HEK293 (cell line): ENCODE measurements around the gene GALNT9.

Source experiments
- CTCF ChIA-PET: fragments of 350-600 bp; formaldehyde crosslinking; extraction: SDS; loops from one replicate; lab custom pipeline; 2021; ENCODE audit warnings: antibody characterized with exemption; lab: Yijun Ruan, JAX
- POLR2A ChIA-PET: fragments of 300-600 bp; formaldehyde crosslinking; extraction: SDS; loops from one replicate; lab custom pipeline; 2020; ENCODE audit warnings: antibody characterized with exemption, inconsistent platforms; lab: Yijun Ruan, JAX
- H3K27ac ChIP-seq: fragments of 200-500 bp; sonication (Bioruptor generic); 2 replicates; pipeline ENCODE4 v1.5.1; 2014; ENCODE audit warnings: low read depth, low read length, control low read depth, inconsistent platforms; ENCODE audit errors: extremely low read depth
- H3K36me3 ChIP-seq, 2 experiments: fragments of 200-500 bp in 1 of 2; sonication (Bioruptor generic) in 1 of 2; 1 replicate in 1 of 2; 2 replicates in 1 of 2; pipeline ENCODE4 v1.5.1; 2014 to 2017; ENCODE audit warnings: inconsistent platforms in 2 of 2, low read length in 2 of 2; ENCODE audit not compliant: control insufficient read depth in 2 of 2, insufficient read depth in 1 of 2
- H3K4me1 ChIP-seq: fragments of 200-500 bp; sonication (Bioruptor generic); 2 replicates; pipeline ENCODE4 v1.5.1; 2014; ENCODE audit warnings: mild to moderate bottlenecking, low read length, inconsistent platforms; ENCODE audit not compliant: control insufficient read depth, insufficient read depth
- H3K4me3 ChIP-seq: 2 replicates; pipeline ENCODE4 v1.5.1; 2011; ENCODE audit warnings: low read depth, mild to moderate bottlenecking, control low read depth, low read length, moderate library complexity
- H3K9me3 ChIP-seq: fragments of 200-500 bp; sonication (Bioruptor generic); 2 replicates; pipeline ENCODE4 v1.5.1; 2014; ENCODE audit warnings: low read depth, low read length, inconsistent platforms; ENCODE audit not compliant: control insufficient read depth, insufficient read depth
- EGR2 ChIP-seq: fragments of 450-650 bp; formaldehyde crosslinking; IDR thresholded peaks from 2 replicates; pipeline ENCODE4 v1.5.1; 2016; ENCODE audit warnings: low read depth, missing biosample characterization, missing genetic modification characterization
- KLF1 ChIP-seq: fragments of 450-650 bp; formaldehyde crosslinking; IDR thresholded peaks from 2 replicates; pipeline ENCODE4 v1.5.1; 2016; ENCODE audit warnings: missing biosample characterization, missing genetic modification characterization
- OSR2 ChIP-seq: fragments of 450-650 bp; formaldehyde crosslinking; IDR thresholded peaks from 2 replicates; pipeline ENCODE4 v1.5.1; 2016; ENCODE audit warnings: missing biosample characterization, missing genetic modification characterization
- RBAK ChIP-seq: fragments of 450-650 bp; formaldehyde crosslinking; IDR thresholded peaks from 2 replicates; pipeline ENCODE4 v1.5.1; 2016; ENCODE audit warnings: missing biosample characterization, missing genetic modification characterization
- SCRT2 ChIP-seq: fragments of 450-650 bp; formaldehyde crosslinking; IDR thresholded peaks from 2 replicates; pipeline ENCODE4 v1.5.1; 2016; ENCODE audit warnings: missing biosample characterization, missing genetic modification characterization
- SP2 ChIP-seq: fragments of 450-650 bp; formaldehyde crosslinking; IDR thresholded peaks from 2 replicates; pipeline ENCODE4 v1.5.1; 2016; ENCODE audit warnings: missing biosample characterization, missing genetic modification characterization
- ZBTB21 ChIP-seq: fragments of 450-650 bp; formaldehyde crosslinking; IDR thresholded peaks from 2 replicates; pipeline ENCODE4 v1.5.1; 2017; ENCODE audit warnings: missing biosample characterization, missing genetic modification characterization
- ZBTB48 ChIP-seq: fragments of 450-650 bp; formaldehyde crosslinking; IDR thresholded peaks from 2 replicates; pipeline ENCODE4 v1.5.1; 2016; ENCODE audit warnings: missing biosample characterization, missing genetic modification characterization
- ZIC2 ChIP-seq: fragments of 450-650 bp; formaldehyde crosslinking; IDR thresholded peaks from 2 replicates; pipeline ENCODE4 v1.5.1; 2016; ENCODE audit warnings: missing biosample characterization, missing genetic modification characterization
- ZNF114 ChIP-seq: fragments of 450-650 bp; formaldehyde crosslinking; IDR thresholded peaks from 2 replicates; pipeline ENCODE4 v1.5.0; 2017; ENCODE audit warnings: missing biosample characterization, missing genetic modification characterization
- ZNF121 ChIP-seq: fragments of 450-650 bp; formaldehyde crosslinking; IDR thresholded peaks from 2 replicates; pipeline ENCODE4 v1.5.1; 2016; ENCODE audit warnings: missing biosample characterization, missing genetic modification characterization
- ZNF157 ChIP-seq: fragments of 450-650 bp; formaldehyde crosslinking; IDR thresholded peaks from 2 replicates; pipeline ENCODE4 v1.5.1; 2016; ENCODE audit warnings: missing biosample characterization, missing genetic modification characterization
- ZNF174 ChIP-seq: fragments of 450-650 bp; formaldehyde crosslinking; IDR thresholded peaks from 2 replicates; pipeline ENCODE4 v1.5.0; 2017; ENCODE audit warnings: missing biosample characterization, mild to moderate bottlenecking, missing genetic modification characterization
- ZNF223 ChIP-seq: fragments of 450-650 bp; formaldehyde crosslinking; IDR thresholded peaks from 2 replicates; pipeline ENCODE4 v1.5.1; 2016; ENCODE audit warnings: missing biosample characterization, missing genetic modification characterization
- ZNF350 ChIP-seq: fragments of 450-650 bp; formaldehyde crosslinking; IDR thresholded peaks from 2 replicates; pipeline ENCODE4 v1.5.0; 2017; ENCODE audit warnings: missing biosample characterization, mild to moderate bottlenecking, missing genetic modification characterization
- ZNF544 ChIP-seq: fragments of 450-650 bp; formaldehyde crosslinking; IDR thresholded peaks from 2 replicates; pipeline ENCODE4 v1.5.0; 2017; ENCODE audit warnings: missing biosample characterization, missing genetic modification characterization
- ZXDB ChIP-seq: fragments of 450-650 bp; formaldehyde crosslinking; IDR thresholded peaks from 2 replicates; pipeline ENCODE4 v1.5.1; 2016; ENCODE audit warnings: missing biosample characterization, missing genetic modification characterization
- TF ChIP-seq, protein P1 (sequence below): fragments of 450-650 bp; formaldehyde crosslinking; optimal IDR thresholded peaks from 2 replicates; pipeline ENCODE3; 2016; ENCODE audit warnings: missing biosample characterization, mild to moderate bottlenecking, missing genetic modification characterization
- TF ChIP-seq, protein P2 (sequence below): fragments of 450-650 bp; formaldehyde crosslinking; IDR thresholded peaks from 2 replicates; pipeline ENCODE4 v1.5.1; 2016; ENCODE audit warnings: missing biosample characterization, missing genetic modification characterization

The GALNT9 gene

DNA sequence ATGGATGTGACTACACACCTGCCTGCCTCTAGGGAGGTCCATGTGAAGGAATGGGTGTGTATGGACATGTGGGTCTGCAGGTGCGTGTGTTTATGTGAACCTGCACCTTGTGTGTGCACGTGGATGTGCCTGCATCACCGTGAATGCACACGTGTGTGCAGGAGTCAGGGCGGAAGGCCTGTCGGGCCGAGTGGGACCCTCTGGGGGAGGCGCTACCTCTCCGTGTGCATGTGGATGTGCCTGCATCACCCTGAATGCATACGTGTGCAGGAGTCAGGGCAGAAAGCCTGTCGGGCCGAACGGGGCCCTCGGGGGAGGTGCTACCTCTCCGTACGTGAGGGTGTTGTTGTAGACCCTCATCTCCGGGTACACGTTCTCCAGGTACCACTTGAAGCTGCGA lies 128.6 kb downstream of the GALNT9 start:
- H3K9me3 ChIP-seq = no peaks in the 10 kb centered on the region
- H3K4me1 ChIP-seq = no peaks in the 10 kb centered on the region
- H3K27ac ChIP-seq = no peak overlapping the region
- H3K36me3 ChIP-seq = no peaks in the 10 kb centered on the region
- no peak overlapping the region for H3K4me3 ChIP-seq
- POLR2A ChIA-PET = no interaction called here
- no peak for TF ChIP-seq ZBTB21 (tag by site-specific recombination)
- TF ChIP-seq ZNF223 (tag by site-specific recombination) = peak; percentile 75; the same call in 1 of the 2 replicates
- CTCF ChIA-PET = no interaction called here

DNA sequence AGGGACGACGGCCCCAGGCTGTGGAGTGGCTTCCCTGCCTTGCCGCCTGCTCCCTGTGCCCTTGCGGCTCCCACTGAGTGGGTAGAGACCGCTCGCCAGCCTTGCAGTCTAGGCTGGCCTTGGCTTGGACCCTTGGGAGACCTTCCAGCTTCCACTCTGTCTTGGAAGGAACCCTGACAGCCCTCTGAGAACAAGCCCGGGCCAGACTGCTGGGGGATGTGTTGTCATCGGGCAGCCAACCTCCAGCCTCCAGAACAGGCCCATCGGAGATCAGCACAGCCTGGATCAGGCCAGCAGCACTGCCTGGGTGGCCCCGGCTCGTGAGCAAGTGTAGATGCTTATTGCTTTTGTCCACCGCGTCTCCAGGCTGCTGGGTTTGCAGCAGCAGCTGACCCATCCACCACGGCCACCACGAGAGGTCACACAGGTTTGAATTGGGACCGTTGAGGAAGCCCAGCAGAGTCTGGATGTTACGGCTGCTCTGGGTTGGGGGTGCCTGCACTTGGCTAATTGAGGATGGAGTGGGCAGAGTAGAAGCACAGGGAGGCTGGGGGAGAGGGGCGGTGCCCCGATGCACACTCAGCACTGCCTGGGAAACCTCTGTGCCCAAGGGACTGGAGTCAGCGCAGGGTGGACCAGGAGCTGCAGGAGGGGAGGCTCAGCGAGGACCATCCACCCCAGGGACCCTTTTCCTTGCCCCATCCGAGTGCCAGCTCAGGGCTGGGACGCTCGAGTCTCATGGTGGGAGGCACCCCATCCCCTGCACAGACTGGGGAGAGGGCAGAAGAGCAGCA lies 129.7 kb downstream of the GALNT9 start:
- POLR2A ChIA-PET = no interaction called here
- Histone ChIP-seq H3K27ac (no peak overlapping the region), H3K4me3 (no peak overlapping the region), H3K9me3 (no peaks in the 10 kb centered on the region), H3K36me3 (no peaks in the 10 kb centered on the region), H3K4me1 (no peaks in the 10 kb centered on the region)
- CTCF ChIA-PET = no interaction called here
- TF ChIP-seq KLF1 (tag by site-specific recombination) (no peak), ZNF174 (no peak), RBAK (tag by site-specific recombination) (no peak), ZNF114 (tag by site-specific recombination) (no peak), ZNF350 (no peak), EGR2 (tag by site-specific recombination) (no peak), ZNF121 (tag by site-specific recombination) (no peak)

DNA sequence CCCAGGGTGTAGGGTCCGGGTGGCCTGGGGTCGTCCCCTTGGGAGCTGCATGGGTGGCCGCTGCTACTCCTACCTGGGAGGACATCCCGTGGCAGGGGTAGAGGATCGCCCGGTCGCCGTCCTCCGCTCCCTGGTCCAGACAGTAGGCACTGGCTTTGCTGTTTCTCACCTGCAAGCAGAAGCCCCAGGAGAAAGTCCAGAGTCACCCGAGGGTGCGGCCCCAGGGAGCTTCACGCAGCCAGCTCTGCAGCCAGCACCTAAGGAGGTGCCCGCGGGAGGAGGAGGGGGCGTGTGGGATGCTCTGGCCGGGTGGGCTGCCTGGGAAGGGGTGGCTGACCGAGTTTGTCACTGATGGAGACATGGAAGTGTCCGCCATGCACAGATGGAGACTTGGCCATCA lies 130.3 kb downstream of the GALNT9 start:
- H3K27ac ChIP-seq = no peak overlapping the region
- no peaks in the 10 kb centered on the region for H3K9me3 ChIP-seq
- H3K4me1 ChIP-seq = no peaks in the 10 kb centered on the region
- no peak overlapping the region for H3K4me3 ChIP-seq
- TF ChIP-seq ZIC2 (tag by site-specific recombination) (peak; percentile 18; the same call in 1 of the 2 replicates), ZNF157 (tag by site-specific recombination) (no peak)
- H3K36me3 ChIP-seq = no peaks in the 10 kb centered on the region
- ChIA-PET CTCF (interaction anchor here (0.7 kb wide), 1 partner anchor 88 kb away, joined by 3 read pairs; no protein-coding TSS in a partner anchor), POLR2A (no interaction called here)

DNA sequence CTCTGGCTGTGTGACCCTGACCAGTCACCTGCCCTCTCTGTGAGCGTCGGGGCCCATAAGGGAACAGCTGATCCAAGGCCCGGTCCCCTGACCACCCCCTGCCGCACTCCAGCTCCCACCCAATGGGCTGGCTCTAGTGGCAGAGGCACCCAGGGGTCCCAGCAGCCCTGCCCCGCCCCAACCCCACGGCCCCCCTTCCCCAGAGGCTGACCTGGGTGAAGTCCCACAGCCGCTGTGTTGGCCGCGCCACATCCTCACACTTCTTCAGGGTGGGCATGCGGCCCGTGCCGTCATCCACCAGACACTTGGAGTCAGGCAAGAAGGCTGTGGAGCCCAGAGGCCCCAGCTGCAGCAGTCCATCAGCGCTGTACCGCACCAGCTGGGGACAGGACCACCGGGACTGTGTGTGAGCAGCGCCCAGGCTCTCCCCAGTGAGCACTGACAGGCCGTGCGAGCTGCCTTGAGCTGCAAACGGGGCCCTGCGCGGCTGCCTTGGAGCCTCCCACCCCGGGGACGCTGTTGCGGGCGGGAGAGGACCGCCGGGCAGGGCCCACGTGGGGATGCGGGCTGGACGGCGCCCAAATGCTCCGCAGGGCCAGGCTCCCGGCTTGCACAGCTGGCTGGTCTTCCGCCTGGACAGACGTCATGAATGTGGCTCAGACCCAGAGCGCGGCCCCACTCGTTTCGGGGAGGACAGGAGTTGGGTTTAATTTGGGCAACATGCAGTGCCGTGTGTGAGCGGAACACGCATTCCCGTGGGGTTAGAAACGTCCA lies 131.6 kb downstream of the GALNT9 start:
- H3K27ac ChIP-seq = no peak overlapping the region
- H3K9me3 ChIP-seq = no peaks in the 10 kb centered on the region
- H3K36me3 ChIP-seq = no peaks in the 10 kb centered on the region
- no peak for TF ChIP-seq ZNF544 (tag by site-specific recombination)
- no peak for TF ChIP-seq OSR2 (tag by site-specific recombination)
- TF ChIP-seq ZBTB48 = no peak
- no peak for TF ChIP-seq SCRT2 (tag by site-specific recombination)
- TF ChIP-seq SP2 = no peak
- TF ChIP-seq, protein P1, sequence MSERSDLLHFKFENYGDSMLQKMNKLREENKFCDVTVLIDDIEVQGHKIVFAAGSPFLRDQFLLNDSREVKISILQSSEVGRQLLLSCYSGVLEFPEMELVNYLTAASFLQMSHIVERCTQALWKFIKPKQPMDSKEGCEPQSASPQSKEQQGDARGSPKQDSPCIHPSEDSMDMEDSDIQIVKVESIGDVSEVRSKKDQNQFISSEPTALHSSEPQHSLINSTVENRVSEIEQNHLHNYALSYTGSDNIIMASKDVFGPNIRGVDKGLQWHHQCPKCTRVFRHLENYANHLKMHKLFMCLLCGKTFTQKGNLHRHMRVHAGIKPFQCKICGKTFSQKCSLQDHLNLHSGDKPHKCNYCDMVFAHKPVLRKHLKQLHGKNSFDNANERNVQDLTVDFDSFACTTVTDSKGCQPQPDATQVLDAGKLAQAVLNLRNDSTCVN (tag by site-specific recombination) = no peak
- no peak for TF ChIP-seq ZXDB (tag by site-specific recombination)
- TF ChIP-seq, protein P2, sequence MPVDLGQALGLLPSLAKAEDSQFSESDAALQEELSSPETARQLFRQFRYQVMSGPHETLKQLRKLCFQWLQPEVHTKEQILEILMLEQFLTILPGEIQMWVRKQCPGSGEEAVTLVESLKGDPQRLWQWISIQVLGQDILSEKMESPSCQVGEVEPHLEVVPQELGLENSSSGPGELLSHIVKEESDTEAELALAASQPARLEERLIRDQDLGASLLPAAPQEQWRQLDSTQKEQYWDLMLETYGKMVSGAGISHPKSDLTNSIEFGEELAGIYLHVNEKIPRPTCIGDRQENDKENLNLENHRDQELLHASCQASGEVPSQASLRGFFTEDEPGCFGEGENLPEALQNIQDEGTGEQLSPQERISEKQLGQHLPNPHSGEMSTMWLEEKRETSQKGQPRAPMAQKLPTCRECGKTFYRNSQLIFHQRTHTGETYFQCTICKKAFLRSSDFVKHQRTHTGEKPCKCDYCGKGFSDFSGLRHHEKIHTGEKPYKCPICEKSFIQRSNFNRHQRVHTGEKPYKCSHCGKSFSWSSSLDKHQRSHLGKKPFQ (tag by site-specific recombination) = no peak
- CTCF ChIA-PET = no interaction called here
- no peaks in the 10 kb centered on the region for H3K4me1 ChIP-seq
- POLR2A ChIA-PET = no interaction called here
- no peak overlapping the region for H3K4me3 ChIP-seq
